ENCODE results near the gene ADAMTS9. TPM values are rescaled to one million over a fixed set of nuclear protein-coding genes. Genes with fewer than 3 reads are reported as not detected.

The ADAMTS9 gene
- total RNA-seq, 1 experiment from 2014 or later: 0.46 TPM

- H3K4me1 ChIP-seq (ENCODE audit: insufficient read depth, low read length): no peaks in the 10 kb centered on the region
- H2BK120ac ChIP-seq (ENCODE audit: low read depth, low read length, poor library complexity, severe bottlenecking): no peak overlapping the region
- H3K9ac ChIP-seq (ENCODE audit: extremely low read depth, insufficient read length, low read length): no peak overlapping the region
- H3K36me3 Mint-ChIP-seq (ENCODE audit: insufficient read depth in 1 of 3, low read depth in 3 of 3): no peaks in the 10 kb centered on the region
- no peak overlapping the region for H2BK20ac ChIP-seq (ENCODE audit: low read depth, low read length, poor library complexity, severe bottlenecking)
- no peak overlapping the region for H2BK5ac ChIP-seq (ENCODE audit: insufficient read length, low read length)
- no peaks in the 10 kb centered on the region for H4K20me1 ChIP-seq (ENCODE audit: control insufficient read depth, insufficient read depth, insufficient read length)
- no peak for DNase-seq
- H3K27me3 Mint-ChIP-seq (ENCODE audit: low read depth): no peaks in the 10 kb centered on the region
- no peak overlapping the region for H3K4me3 Mint-ChIP-seq
- WGBS (ENCODE audit: extremely low coverage, insufficient read length, low lambda C conversion rate): no CpG with 5 or more reads among the region's 4 CpGs
- H2BK12ac ChIP-seq (ENCODE audit: insufficient read length, low read depth, low read length): no peak overlapping the region
- no peak overlapping the region for H3K4me2 ChIP-seq (ENCODE audit: insufficient read depth, insufficient read length, low read length)
- H3K27ac ChIP-seq (ENCODE audit: insufficient read length, low read depth, low read length): no peak overlapping the region
- H2AFZ ChIP-seq (ENCODE audit: low read length): no peak overlapping the region
- H3K23me2 ChIP-seq (ENCODE audit: insufficient read length, low read depth, low read length, poor library complexity, severe bottlenecking): no peaks in the 10 kb centered on the region
- no peak overlapping the region for H3K14ac ChIP-seq (ENCODE audit: insufficient read depth, low read length)
- no peaks in the 10 kb centered on the region for H3K27me3 ChIP-seq (ENCODE audit: insufficient read depth, low read length)
- no peak overlapping the region for H3K23ac ChIP-seq (ENCODE audit: insufficient read length, low read depth, low read length)
- no peak overlapping the region for H2AK5ac ChIP-seq (ENCODE audit: insufficient read length, low read length)
- no peak overlapping the region for H4K8ac ChIP-seq (replicated peaks; ENCODE audit: insufficient read length, low read depth, low read length)
- H3T11ph ChIP-seq (ENCODE audit: low read length): no peak overlapping the region
- no peak for TF ChIP-seq CTCF (conservative IDR thresholded peaks at IDR 0.05)
- H3K56ac ChIP-seq (ENCODE audit: insufficient read length, low read depth, low read length): no peak overlapping the region
- no peak overlapping the region for H4K91ac ChIP-seq (ENCODE audit: insufficient read length, low read depth, low read length)
- H3K4me1 Mint-ChIP-seq: peaks cover 10 to 12% of the 10 kb centered on the region in 2 experiments
- H2BK15ac ChIP-seq (ENCODE audit: low read depth, low read length): no peak overlapping the region
- no peak overlapping the region for H3K27ac Mint-ChIP-seq
- no peak overlapping the region for H3K4ac ChIP-seq (ENCODE audit: low read depth, low read length)
- no peaks in the 10 kb centered on the region for H3K9me3 Mint-ChIP-seq
- no peaks in the 10 kb centered on the region for H3K9me3 ChIP-seq (ENCODE audit: control insufficient read depth, low read depth, low read length)
- no peak overlapping the region for H4K5ac ChIP-seq (ENCODE audit: insufficient read length, low read depth, low read length)
- no peak overlapping the region for H3K18ac ChIP-seq (ENCODE audit: insufficient read length, low read depth, low read length)
- no peaks in the 10 kb centered on the region for H3K79me1 ChIP-seq (ENCODE audit: insufficient read depth, low read depth, low read length, poor library complexity, severe bottlenecking)
- no peaks in the 10 kb centered on the region for H3K79me2 ChIP-seq (ENCODE audit: insufficient read depth, low read length)
Measured at GRCh38 chr3:64666171-64666588, 21.6 kb downstream of the ADAMTS9 start.
